Putamen (tissue), 1 donor: ENCODE measurements around the gene DENND1A.
A peak's percentile ranks its signal among the peaks of the same experiment; 100 is the strongest.
"Not testable (repeated sequence)": the region's sequence is repeated elsewhere in the genome, so short reads cannot be mapped to it uniquely, and the experiment has no call there.

ENCODE experiments used
- DNase-seq: peaks from one replicate; pipeline ENCODE4 v3.0.0-alpha.2; 2016; ENCODE audit warnings: low spot score

Gene DENND1A

DNA sequence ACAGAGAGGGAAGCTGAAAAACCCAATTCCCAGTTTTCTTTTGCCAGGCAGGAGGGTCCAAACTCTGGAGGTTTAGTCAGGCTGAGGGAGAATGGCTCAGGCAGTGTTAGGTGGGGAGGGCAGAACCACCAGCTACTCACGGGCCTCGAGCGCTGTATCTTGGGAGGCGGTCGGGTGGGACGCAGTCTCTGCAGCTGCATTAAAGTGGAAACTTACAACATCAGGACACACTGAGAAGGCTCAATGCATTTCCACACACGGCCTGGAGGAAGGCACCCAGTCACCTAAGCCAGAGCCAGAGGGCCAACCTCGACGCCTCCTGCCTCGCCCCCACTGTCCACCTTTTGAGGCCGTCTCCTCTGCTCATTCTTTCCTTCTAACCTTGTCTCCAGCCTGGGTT lies 518.3 kb downstream of the DENND1A start:
- DNase-seq: no peak

DNA sequence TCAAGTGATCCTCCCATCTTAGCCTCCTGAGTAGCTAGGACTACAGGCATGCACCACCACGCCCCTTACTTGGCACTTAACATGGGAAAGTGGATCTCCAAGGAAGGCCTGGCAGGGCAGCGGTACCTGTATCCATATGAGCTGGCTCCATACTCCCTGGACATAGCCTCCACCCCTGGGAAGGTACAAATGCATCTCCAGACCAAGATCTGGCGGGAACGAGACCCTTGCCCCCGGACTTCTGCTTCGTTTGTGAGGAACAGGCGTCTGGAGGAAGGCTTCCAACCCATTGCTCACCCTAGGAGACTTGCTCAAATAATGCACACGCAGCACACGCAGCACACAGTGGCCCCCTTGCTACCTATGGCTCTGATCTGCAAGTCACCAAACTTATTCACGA lies 518.7 kb downstream of the DENND1A start:
- DNase-seq: no peak

DNA sequence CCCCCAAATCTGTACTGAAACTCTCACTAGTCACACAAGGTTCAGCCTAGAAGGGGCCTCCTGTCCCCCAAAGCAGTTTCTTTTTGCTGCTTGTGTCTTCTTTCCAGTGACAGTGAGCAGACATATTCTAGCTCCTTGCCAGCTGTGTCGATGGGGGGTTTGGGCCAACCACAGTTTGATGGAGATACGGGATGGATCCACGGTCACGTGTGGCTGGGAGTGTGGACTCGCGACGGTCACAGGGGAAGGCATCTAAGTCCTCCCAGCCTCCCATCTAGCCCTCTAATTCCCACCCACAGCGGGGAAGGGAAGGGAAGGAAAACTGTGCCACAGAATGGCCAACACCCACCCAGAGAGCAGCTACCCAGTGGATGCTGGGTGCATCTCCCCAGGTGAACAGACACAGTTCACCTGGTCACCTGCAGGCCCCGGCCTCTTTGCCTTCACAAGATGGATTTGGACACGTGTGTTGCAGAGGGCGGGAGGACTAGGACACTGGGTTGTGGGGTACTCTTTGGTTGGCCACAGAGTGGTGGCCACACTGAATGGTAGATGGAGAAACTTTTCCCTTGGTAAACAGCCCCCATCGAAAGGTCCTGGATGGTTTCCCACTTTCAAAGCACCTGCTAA lies 519.5 kb downstream of the DENND1A start:
- no peak for DNase-seq

DNA sequence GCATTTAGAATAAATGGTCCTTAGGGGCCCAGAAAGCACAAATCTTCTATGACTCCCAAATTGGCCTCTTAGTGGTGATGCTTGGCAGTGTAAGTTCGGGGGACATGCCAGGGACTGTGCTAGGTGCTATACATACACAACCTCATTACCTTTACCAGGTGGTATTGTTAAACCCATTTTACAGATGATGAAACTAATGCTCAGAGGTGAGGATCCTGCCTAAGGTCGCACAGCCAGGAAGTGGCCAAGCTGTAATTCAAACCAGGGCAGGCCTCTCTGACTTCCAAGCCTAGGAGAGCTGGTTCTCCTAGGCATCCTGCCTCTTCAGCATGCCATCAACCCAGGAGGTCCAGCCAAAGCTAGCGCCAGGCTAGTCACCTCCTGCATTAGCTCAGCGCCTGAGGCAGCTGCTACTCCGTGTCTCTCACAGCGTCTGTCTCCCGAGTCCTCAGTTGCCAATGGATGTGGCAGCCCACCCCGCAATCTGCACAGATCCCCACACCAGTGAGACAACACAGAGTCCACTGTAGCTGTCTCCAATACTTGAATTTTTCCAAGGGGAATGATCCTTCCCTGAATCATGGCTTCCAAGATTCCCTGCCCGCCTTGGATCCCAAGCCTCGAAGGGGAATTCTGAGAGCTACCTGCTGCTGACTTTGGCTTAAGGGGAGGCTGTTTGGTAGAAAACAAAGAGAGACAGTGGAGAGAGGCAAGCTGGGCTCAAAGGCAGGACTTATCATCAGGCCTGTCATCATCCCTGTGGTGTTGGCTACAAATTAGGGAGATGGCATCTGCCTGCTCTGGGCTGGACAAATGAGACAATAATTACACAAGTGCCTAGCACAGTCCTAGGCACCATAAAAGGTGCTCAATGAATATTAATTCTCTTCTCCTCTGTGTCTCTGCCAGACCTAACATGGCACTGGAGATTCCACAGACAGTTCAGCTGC lies 521.3 kb downstream of the DENND1A start:
- no peak for DNase-seq

- no peak for DNase-seq
These were observed 522.6 kb downstream of the DENND1A start for GRCh38 chr9:123407217-123407851.

DNA sequence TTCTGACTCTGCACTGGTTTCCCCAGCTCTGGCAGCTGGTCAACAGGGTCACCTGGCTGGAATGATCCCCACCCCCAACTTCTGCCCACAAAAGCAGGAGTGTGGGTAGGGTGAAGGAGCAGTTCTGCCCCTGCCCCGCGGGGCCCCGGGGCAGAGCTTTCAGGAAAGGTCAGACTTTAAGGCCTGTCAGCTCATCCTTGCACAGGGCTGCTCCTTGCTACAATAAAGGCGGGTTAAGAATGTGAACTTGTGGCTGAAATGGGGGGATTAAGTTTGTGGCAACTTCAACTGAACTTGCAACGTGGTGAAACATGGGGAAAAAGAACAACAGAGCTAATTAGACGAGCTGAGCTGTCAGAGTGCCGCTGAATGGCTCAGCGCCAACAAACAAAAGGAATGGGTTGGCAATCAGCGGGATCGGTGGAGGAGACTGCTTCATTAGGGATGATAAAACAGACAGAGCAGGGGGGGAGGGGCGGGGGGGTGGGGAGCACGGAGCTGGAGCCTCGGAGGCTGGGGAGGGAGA lies 523.2 kb downstream of the DENND1A start:
- DNase-seq: no peak

- DNase-seq: no peak
These were observed 523.9 kb downstream of the DENND1A start for GRCh38 chr9:123406016-123406415.

DNA sequence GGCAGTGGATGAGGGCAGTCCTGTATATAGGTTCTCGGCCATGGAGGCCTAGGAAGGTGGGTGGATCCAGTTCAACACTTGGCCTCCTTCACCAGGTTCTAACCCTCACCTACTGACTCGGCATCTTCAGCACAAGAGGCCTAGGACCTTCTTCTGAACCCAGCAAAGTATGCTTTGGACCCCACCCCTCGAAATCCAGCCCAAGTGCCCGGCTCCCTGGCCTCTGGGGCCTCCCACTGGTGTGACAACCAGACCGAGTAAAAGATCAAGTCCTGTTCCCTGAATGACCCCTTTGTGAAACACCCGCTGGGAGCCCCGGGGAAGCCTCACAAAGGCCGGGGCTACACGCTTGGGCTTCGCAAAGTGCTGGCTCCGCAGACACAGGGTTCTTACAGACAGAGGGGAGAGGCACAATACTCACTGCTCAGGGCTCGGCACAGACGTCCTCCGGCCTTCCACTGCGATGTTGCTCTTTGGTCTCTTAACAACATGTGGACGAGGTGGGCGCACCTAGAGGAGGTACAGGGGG lies 526.9 kb downstream of the DENND1A start:
- DNase-seq: no peak

DNA sequence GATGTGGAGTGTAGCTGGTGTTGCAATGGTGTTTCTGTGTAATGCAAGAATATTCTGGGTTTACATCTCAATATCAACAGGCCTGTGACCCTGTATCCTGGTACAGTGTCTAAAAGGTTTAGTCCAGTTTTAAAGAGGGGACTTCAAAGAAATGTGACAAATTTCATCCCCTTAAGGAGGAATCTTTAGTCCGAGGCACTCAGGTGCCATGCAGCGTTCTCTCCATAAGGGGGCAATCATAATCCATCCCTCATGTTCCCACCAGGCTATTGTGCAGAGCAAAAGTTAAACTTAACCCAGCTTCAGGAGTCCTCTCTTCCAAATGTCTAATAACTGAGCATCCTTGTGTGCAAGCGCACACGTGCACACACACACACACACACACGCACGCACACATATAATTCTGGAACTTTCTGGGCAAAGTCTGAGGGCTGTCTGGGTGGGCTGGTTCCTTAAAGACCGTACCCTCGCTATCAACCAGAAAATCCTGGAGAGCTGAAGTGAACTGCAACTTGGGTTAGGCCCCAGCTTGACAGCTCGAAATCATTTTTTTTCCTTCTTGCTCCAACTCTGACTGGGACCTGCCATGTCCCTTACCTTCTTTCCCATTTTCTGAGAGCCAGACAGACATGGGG lies 527.9 kb downstream of the DENND1A start:
- DNase-seq: peak; percentile 29

DNA sequence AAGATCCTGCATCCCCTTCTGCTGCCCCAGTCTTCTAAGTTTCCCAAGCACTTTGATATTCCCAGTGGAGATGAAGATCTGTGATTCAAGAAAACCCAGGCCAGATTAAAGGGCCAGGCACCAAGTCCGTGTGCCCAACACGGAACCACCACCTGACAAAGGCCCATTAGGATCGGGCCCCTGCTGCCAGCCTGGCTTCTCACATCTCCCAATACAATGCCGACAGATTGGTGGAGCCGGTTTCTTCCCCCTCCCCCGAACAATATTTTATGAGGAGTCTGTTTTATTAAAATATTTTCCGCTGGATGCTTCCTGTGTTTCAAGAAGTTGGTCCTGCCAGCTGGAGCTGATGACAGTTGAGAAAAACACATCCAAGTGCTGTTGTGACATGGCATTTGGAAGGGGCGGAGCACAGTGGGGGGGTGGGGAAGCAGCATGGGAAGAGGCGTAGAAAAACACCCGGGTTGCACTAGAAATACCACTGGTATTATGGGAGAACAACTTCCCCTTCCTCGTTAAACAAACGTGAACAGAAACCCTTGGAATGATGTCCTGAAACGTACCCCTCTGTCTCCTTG lies 528.9 kb downstream of the DENND1A start:
- DNase-seq: no peak

DNA sequence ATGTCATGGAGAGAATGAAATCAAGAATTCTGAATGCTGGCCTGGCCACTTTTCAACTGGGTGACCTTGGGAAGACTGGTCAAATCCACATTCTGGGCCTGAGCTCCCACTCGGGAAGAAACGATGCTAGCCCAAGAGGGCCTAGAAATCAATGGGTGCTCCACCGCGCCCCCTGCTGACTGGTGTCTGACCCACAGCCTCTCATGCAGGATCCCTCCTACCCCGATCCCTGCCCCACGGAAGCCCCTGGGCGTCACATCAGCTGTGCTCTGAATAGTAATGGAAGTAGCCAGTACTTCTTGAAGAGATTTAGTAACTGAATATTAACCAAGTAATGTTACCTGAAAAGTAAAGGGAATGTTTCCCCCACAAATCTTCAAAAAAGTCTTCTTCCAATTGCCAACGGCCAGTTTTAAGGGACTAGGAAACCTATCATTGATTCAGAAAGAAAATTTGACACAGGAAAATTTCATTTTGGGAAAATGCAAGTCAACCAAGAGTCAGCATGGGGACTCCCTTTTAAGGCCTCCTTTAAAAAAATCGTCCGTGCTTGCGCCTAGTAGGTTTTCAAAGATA lies 530.0 kb downstream of the DENND1A start:
- no peak for DNase-seq

DNA sequence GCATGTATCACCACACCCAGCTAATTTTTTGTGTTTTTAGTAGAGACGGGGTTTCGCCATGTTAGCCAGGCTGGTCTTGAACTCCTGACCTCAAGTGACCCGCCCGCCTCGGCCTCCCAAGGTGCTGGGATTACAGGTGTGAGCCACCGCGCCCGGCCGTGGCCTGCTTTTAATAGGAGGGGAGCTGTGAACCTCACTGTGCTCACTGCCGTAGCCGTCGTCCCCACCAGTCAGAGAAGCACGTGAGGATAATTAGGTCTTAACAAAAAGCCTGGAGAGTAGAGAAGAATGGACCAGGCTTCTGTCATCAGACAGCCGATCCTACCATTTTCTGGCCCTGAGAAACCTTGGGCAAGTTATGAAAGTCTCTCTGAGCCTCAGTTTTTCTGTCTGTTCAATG lies 531.0 kb downstream of the DENND1A start:
- not testable (repeated sequence) for DNase-seq

GRCh38 chr9:123397975-123398374 lies 532.0 kb downstream of the DENND1A start:
- no peak for DNase-seq

DNA sequence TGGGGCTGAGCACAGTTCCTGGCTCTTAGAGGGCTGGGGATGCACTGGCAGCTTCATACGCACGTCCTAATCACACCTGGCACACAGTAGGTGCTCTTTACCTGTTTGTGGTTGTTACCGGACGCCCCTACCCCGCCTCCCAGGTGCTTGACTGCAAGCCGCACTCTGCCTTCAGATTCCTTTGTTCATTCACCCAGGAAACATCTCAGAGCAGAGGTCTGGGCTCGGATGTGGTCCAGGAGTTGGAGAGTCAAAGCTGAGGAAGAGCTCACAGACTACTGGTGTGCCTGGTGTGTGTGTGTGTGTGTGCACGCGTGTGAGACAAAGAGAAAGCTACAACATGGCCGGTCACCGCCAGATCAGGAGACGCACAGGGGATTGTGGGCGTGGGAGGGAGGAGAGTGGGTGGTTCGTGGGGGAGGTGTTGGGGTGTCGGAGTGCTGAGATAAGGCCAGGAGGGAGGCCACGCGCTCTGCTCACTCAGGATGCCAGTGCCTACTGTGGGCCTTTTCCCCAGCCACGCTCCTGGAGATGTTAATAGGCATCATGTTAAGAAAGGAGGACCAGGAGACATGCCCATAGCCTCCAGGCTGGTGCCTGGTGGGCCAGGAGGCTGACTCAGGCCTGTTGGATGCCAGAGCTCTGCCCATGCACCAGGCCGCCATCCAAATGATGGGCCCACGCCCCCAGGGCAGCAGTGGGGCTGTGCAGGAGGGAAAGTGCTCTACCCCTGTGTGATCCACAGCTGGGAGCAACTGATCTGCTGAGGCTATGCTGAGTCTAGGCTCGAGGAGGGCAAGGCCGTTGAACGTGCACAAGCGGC lies 534.0 kb downstream of the DENND1A start:
- DNase-seq: no peak

- DNase-seq: no peak
These were observed 534.6 kb downstream of the DENND1A start for GRCh38 chr9:123395276-123395688.

DNA sequence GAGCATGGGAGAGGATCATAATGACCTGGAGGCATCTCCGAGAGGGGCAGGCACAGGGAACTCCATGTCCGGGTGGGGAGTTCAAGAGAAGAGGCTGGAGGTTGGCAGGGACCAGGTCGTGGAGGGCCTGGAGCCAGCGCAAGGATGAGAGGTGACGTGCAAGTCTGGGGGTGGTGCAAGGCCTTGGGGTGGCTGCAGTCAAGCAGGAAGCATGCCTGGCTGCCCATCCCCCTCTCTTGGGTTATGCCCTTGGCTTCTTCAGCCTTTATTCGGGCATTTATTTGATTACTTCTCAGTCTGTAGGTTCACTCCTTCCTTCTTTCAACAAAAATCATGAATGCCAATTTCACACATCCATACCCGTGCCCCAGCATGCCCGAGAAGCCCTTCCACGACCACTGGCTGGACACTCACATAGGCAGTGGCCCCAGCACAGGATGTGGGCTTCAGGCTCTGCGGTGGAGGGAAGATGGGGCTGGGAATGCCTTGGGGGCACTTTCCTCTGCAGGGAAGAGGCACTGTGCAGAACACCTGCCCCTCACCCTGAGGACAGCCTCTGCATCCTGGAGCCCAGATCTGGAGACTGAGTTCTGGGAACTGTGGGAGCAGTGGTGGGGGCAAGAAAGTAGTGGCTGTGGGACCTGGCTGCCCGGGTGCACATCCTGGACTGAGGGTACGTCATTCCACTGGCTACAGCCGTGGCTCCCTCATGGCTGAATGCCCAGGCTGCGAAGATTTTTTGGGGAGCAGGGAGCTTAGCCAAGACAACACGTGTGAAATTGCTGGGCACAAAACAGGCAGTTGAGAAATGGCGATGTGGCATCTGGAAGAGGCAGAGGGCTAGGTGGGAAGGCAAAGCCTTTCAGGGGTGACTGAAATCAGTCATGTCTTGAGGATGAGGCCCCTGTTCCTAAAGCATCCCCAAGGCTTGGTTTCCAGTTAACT lies 535.4 kb downstream of the DENND1A start:
- DNase-seq: no peak

DNA sequence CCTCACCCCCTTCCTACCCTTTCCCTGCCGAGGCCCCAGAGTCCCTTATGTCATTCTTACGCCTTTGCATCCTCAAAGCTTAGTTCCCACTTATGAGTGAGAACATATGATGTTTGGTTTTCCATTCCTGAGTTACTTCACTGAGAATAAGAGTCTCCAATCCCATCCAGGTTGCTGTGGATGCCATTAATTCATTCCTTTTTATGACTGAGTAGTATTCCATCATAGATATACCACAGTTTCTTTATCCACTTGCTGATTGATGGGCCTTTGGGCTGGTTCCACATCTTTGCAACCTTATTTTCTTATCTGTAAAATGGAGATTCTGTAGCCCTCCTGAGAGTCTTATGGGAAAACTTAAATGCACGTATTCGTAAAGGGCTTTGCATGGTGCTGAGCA lies 537.1 kb downstream of the DENND1A start:
- DNase-seq: no peak

- DNase-seq: no peak
These were observed 538.0 kb downstream of the DENND1A start for GRCh38 chr9:123391946-123392345.

- no peak for DNase-seq
These were observed 538.7 kb downstream of the DENND1A start for GRCh38 chr9:123391233-123391632.
